COLO668 (cell line): ENCODE results near the gene JOSD2.

Source experiments
- DNase-seq: peaks from one replicate; lab custom pipeline; 2025; ENCODE audit not compliant: unreplicated experiment; lab: John Stamatoyannopoulos, UW

JOSD2 gene

DNA sequence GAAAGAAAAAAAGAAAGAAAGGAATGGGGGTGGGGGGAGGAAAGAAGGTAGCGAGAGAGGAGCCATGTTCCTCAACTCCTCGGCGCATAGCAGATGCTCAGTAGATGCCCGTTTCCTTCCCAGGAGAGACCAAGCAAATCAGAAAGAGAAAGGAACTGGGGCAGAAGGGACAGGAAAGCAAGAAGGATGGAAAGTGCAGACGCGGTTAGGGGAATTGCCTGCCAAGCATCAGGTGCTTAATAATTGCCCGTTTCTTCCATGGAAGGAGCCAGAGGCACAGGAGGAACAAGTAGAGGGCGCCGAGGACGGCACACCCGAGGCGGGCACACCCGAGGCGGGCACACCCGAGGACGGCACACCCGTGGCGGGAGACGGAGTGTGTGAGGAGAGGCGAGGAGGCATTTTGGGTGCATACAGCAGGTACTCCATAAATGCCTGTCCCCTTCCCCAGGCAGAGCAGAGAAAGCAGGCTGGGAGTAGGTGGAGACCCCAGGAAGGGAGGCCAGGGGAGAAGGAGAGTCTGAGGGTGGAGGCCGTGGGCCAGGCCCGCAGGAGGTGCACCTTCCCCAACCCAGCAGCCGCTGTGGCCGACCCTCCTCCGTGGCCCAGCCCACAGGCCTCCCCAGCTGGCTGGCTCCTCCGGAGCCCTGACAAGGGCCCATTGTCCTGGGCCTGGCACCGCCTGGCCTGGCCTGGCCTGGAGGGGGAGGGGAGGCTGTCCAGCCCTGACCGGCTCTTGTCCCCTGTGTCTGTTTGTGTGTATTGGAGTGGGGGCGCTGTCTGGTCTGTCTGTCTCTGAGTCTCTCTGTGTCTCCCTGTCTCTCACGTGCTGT, 14.6 kb downstream of the JOSD2 start:
- DNase-seq: peak; percentile 13

DNA sequence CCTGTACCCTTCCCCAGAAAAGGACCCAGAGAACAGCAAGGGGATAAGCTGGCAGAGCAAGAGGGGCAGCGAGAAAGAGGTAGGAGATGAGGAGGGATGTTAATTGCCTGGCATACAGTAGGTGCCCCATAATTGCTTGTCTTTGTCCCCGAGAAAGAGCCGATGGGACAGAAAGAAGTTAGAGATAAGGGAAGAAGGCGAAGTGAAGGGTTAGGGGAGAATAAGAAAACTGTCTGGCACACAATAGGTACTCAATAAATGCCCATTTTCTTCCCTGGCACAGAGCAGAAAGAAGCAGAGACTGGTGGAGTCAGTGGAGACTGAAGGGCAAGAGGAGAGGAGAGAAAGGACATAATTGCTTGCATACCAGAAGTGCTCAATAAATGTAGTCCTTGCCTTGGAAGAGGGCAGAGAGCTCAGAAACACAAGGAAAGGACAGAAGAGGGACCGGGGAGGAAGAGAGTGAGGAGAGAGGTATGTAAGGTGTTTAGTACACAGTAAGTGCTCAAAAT, 15.9 kb downstream of the JOSD2 start:
- no peak for DNase-seq

DNA sequence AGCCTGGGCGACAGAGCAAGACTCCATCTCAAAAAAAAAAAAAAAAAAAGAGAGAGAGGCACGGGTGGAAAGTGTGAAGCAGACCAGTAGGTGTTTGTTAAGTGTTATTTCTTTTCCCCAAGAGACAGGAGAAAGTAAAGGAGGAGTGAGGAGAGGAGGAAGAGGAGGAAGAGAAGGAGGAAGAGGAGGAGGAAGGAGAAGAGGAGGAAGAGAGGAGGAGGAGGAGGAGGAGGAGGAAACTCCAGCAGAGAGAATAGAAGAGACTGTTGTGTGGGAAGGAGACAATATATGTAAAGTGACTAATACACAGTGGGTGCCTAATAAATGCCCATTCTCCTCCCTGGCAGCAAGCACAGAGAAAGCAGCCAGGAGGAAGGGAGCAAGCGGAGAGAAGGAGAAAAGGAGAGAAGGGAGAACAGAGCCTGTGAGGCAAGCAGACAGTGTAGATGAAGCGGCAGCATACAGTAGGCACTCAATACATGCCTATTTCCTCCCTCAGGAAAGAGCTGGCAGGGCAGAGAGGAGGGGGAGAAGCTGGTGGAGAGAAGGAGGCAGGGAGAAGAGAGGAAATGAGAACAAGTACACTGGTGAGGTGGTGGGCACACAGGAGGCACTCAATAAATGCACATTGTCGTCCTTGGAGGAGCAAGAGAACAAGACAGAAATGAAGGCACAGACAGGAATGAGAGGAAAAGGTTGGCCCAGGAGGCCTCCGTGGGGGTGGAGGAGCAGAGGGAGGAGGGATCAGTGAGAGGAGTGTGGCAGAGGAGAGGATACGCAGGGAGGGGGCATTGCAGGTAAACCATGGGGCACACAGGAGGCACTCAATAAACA, 16.6 kb downstream of the JOSD2 start:
- DNase-seq: no peak

DNA sequence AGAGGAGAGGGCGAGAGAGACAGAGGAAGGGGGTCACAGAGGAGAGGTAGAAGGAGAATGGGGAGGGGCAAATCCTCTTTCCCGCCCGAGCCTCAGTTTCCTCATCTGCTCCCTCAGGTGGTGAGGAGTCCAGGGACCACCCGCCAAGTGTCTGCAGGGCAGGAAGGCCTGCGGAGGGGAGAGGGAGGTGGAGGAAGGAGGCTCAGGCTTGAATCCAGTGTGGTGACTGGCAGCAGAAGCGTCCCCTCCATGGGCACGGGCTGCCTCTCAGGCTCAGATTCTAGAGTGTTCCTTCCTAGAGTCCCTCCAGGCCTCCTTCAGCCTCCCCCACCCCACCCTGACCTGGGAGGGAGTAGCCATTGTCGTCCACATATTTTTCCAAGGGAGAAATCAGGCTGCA, 17.8 kb downstream of the JOSD2 start:
- DNase-seq: no peak

DNA sequence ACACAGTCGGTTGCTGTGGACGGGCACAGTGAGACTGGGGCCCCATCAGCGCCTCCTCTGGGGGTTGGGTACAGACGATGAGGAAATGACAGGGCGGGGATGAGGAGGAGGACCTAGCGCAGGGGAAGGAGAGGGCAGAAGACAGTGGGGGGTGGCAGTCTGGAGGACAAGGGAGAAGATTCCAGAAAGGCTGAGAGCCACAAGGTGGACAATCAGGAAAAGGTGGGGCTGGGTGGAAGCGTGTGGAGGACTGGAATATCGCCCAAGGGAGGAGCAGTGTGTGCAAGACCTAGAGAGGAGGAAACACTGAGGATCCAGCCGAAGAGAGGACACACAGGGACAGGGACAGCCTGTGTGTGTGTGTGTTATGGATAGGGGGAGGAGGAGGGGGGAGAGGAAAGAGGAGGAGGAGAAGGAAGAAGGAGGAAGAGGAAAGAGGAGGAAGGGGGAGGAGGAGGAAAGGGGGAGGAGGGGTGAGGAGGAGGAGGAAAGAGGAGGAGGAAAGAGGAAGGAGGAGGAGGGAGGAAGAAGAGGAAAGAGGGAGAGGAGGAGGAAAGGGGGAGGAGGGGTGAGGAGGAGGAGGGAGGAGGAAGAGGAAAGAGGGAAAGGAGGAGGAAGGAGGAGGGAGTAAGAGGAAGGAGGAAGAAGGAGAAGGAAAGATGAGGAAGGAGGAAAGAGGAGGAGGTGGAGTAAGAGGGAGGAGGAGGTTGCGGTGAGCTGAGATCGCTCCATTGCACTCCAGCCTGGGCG, 18.5 kb downstream of the JOSD2 start:
- DNase-seq: no peak

DNA sequence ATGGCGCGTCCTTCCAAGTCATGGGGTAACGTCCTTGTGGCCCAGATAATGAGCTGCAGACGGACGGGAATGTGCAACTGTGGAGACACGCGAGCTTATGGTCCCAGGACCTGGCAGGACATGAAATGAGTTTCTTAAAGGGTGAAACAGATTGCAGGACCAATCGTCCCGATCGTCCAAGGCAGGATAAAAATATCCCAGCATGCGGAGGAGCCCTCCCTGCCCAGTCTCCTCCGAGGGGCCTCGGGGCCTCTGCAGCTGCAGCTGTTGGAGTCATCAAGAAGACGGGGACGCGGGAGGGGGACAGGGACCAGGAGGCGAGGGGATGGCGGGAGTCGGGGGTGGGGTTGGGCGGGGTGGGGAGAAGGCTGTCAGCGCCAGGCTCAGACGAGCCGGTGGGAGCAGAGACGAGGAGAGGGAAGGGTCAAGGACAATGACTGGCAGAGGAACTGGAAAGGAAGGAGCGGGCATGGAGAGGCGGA, 20.0 kb downstream of the JOSD2 start:
- DNase-seq: no peak

DNA sequence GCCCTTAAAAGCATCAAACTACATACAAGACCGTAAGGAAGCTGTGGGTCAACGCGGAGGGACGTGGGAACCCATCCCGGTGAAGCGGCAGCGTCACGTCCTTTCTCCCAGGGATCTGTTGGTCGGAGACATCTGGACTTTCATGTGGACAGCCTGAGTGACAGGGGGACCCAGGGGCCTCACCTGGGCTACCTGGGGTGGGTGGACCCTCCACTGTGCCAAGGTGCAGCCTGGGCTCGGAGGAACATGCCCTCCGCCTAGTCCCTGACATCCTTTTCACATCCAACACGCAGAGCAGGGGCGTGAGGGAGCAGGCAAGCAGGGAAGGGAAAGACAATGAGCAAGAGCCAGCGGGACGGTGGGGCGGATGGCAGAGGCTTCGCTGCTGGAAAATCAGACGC, 20.6 kb downstream of the JOSD2 start:
- DNase-seq: no peak

DNA sequence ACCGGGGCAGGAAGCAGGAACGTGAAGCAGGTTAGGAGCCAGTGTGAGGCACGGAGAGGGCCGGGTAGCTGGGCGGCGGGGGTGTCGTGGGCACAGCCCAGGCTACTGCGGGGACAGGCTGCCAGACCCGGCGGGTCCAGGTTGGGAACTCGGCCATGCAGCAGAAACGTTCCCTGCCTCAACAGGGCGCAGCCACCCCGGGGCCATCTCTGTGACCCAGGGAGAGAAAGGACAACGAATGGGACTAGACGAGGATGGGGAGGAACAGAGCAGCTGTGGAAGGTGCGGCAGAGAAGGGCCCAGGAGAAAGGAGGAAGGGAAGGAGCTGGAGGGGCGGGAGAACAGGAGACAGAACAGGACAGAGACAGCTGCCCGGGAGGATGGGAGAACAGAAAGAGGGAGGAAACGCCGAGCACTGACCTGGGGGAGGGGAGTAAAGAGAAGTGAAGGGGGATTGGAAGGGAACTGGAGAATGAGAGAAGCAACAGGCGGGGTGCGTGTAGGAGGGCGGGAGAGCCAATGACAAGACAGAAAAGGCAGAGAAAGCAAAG, 21.5 kb downstream of the JOSD2 start:
- DNase-seq: no peak

DNA sequence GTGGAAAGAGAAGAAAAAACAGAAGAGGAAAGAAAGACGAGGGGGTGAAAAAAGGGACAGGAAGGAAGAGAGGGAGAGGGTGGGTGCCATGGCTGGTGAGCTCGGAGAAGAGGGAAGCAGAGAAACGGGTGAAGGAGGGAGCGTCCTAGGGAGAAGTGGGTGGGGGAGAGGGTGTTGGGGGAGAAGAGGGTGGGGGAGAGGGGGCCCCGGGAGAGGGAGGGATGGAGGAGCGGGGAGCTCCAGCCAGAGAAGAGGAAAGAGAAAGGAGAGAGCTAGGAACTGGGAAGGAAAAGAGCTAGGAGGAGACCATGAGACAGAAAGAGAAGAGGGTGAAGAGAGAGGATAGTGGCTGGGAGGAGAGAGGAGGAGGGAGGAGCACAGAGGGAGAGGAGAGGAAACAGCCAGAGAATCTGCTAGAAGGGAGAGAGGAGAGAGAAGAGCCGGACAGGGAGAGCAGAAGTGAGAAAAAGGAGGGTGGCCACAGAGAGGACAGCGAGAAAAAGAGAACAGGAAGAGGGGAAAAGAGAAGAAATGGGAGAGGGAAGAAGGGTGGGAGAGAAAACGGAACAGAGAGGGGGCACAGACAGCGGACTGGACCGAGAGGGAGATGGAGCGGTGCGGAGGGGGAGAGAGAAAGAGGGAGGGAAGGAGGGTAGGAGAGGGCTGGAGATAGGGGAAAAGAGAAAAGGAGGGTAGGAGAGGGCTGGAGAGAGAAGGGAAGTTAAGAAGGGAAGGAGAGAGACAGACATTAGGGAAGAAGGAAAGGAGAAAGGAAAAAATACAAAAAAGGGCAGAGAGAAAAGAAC, 22.4 kb downstream of the JOSD2 start:
- no peak for DNase-seq

DNA sequence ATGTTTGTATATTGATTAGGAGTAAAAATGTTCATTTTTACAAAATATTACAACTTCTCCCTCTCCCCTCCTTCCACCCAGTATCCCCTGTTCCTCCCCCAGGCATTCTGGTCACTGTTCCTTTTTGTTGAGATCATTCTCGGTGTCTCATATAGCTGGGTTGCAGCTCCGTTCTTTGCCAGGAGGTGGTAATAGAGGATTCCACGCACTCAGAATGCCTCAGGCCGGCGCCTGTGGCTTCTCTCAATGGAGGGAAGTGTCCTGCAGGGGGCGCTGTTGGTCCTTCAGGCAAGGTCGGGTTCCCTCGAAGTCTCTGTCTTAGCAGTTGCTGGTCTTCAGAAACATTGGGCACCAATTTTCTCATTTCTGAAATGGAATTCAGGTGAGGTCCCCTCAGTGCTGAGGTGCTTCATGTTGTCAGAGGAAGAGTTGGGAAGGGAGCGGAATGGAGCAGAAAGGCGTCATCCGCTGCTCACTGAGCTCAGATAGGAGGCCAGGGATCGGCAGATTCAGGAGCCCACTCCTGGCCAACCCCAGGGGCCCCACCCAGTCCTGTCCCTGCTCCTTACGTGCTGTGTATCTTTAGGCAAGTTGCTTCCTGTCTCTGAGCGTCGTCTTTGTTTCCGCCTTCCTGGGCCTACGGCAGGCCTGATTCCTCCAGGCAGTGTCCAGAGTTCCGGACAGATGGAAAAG, 24.0 kb downstream of the JOSD2 start:
- DNase-seq: peak; percentile 72

DNA sequence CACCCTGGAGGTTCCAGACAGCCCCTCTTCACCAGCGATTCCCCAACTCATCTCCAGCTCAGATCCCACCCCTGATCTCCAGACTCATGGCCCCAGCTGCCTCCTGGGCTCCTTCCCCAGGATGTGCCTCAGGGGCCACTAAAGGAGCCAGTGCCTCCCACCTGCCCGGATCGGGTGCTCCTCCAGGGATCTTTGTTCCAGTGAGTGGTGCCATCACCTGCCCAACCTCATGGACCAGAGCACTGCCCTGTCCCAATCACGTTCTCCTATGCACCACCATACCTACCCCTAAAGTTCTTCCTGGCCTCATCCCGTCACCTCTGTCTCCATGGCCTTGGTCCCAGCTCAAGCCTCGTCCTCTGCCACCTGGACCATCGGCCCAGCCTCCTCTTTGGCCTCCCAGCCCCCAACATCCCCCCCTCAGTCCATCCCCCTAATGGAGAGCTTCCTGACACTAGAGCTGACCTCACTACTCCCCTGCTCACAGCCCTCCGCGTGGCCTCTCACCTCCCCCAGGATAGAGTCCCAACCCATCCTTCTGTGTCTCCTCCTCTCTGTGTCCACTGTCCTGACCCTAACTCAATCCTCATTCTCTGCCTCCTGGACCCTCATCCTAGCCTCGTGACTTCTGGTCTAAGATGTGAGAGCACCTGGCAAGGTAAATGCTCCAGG, 25.6 kb downstream of the JOSD2 start:
- no peak for DNase-seq

DNA sequence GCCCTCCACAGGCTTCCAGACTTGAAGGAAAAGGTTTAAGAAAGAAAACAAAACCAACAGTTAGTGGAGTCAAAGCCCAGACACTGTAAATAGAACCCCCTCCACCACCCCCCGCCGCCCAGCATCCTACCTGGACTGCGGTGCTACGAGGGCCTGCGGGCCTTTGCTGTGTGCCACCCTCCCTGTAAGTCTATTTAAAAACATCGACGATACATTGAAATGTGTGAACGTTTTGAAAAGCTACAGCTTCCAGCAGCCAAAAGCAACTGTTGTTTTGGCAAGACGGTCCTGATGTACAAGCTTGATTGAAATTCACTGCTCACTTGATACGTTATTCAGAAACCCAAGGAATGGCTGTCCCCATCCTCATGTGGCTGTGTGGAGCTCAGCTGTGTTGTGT, 28.1 kb downstream of the JOSD2 start:
- DNase-seq: no peak

DNA sequence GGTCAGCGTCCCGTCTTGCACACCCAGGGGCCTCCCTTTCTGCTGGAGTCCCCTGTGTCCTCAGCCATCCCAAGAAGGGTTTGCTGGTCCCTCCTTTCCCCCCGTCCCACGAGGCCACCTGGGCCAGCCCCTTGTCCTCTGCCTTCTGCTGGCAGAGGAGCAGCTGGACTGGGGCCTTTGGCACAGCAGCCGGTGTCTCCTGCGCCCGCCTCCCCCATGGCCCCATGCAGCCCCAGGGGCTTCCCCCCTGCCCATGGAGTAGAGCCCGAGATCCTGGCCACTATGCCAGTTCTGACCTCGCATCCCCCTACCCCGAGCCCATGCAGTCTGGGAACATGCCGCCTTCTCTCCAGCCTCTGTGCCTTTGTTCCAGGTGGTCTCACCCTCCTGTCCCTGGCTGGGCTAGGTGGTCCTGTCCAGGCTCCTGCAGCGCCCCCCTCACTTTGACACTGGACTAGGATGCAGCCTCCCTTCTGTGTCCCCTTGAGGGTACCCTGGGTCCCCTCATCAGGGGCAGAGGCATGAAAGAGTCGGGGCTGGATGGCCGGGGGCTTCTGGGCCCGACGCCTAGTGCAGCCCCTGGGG, 28.6 kb downstream of the JOSD2 start:
- DNase-seq: no peak

DNA sequence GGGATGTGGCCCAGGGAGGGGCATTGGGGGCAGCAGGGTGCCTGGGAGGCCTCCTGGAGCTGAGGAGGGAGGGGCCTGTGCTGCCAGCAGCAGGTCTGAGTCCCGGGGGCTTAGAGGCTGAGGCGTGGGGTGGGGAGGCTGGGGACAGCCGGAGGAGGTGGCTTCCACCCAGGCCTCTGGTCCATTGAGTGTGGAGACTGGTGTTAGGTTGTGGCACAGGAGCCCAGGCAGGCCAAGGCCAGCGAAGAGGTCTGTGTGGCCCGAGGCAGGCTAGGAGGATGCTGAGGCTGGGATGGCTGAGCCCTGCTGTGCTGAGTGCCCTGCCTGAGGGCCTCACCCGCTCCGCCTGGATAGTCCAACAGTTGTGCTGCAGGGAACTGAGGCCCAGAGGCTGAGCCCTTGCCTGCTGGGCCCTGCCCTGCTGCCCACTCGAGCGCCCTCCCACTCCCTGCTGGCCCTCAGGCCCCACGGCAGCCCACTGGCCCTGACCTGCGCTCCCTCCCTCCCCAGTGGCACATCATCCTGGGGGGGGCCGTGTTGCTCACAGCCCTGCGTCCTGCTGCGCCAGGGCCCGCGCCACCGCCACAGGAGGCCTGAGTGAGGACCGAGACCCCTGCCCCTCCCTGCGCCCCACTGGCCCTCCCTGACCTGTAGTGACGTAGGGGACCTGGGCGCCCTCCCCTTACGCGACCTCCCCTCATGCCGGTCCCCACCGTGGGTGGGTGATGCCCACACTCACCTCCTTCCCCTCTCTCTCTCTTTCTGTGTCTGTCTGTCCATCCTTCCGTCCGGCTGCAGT, 29.4 kb downstream of the JOSD2 start:
- DNase-seq: no peak

DNA sequence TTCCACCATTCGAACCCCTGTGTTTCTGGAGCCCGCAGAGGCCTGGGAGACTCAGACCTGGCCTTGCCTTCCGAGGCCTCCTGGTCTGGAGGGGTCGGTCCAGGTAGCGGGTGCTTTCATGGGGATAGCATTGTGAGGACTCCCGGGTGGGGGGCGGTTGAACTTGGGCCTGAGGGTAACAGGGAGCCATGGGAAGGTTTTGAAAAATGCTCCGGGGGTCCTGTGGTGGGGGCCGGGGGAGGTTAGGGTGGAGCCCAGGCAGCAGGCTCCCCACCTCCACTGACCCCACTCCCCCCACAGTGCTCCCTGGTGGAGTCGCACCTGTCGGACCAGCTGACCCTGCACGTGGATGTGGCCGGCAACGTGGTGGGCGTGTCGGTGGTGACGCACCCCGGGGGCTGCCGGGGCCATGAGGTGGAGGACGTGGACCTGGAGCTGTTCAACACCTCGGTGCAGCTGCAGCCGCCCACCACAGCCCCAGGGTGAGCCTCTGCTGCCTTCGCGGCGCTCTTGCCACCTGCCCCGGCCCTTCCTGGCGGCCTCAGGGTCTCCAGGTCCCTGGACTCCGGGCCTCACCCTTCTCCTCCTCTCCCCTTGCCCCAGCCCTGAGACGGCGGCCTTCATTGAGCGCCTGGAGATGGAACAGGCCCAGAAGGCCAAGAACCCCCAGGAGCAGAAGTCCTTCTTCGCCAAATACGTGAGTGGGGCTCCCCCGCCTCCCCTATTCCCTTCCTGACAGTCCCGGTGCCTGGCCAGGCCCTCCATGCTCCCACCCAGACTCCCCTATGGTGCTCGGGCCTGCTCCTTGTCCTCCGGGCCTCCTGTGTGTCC, 30.5 kb downstream of the JOSD2 start:
- no peak for DNase-seq

DNA sequence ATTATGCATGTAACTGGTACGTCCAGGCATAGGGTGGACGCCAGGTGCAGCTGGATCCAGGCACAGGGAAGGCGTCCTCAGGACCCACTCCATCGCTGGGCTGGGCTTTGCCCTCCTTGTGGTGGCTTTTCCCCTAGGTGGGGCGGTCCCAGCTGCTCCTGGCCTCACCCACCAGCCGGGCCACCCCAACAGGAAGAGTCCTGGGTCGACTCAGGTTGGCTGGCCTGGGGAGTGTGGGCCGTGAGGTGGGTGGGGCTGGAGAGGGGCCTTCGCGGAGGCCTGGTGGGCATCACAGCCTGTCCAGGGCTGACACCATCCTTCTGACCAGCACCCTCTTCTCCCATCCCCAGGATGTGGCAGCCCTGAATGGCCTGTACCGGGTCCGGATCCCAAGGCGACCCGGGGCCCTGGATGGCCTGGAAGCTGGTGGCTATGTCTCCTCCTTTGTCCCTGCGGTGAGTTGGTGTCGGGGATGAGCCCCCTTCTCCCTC, 31.2 kb downstream of the JOSD2 start:
- DNase-seq: no peak
